Small intestine (tissue), 16 donors: ENCODE data around the gene SI. TPM values are rescaled to one million over a fixed set of nuclear protein-coding genes. Genes with fewer than 3 reads are reported as not detected.

Experiments used
- DNase-seq, 2 donors: peaks; one replicate each; pipeline versions ENCODE4 v3.0.0 to v3.0.0-alpha.2; 2013
- FAIRE-seq: peaks from 2 replicates; lab custom pipeline; 2012; peaks lifted over from hg19 to GRCh38; lab: Jason Lieb, UNC
- H3K27ac ChIP-seq, 3 donors: one replicate each; pipeline ENCODE4 v1.5.1; 2013; ENCODE audit warnings: low read length in 2 of 3, mild to moderate bottlenecking in 2 of 3, control low read depth in 1 of 3, inconsistent platforms in 1 of 3, low read depth in 1 of 3, moderate library complexity in 1 of 3
- H3K27me3 ChIP-seq, 3 donors: one replicate each; pipeline ENCODE4 v1.6.1; 2013; ENCODE audit warnings: low read length in 3 of 3, inconsistent platforms in 1 of 3; ENCODE audit not compliant: control insufficient read depth in 3 of 3, insufficient read depth in 3 of 3
- H3K36me3 ChIP-seq, 3 donors: one replicate each; pipeline ENCODE4 v1.6.1; 2013; ENCODE audit warnings: low read length in 3 of 3, inconsistent platforms in 1 of 3, low read depth in 1 of 3, mild to moderate bottlenecking in 1 of 3, moderate library complexity in 1 of 3; ENCODE audit not compliant: control insufficient read depth in 3 of 3, insufficient read depth in 2 of 3
- H3K4me1 ChIP-seq, 3 donors: one replicate each; pipeline ENCODE4 v1.6.1; 2013; ENCODE audit warnings: low read length in 2 of 3, inconsistent platforms in 1 of 3, low read depth in 1 of 3, mild to moderate bottlenecking in 1 of 3, moderate library complexity in 1 of 3; ENCODE audit not compliant: control insufficient read depth in 3 of 3, insufficient read depth in 2 of 3
- H3K4me3 ChIP-seq, 3 donors: one replicate each; pipeline ENCODE4 v1.5.1; 2013; ENCODE audit warnings: low read length in 3 of 3, control low read depth in 1 of 3, inconsistent platforms in 1 of 3, low read depth in 1 of 3, mild to moderate bottlenecking in 1 of 3, moderate library complexity in 1 of 3
- H3K9me3 ChIP-seq, 2 donors: one replicate each; pipeline ENCODE4 v1.6.1; 2013; ENCODE audit warnings: low read depth in 1 of 2, low read length in 1 of 2; ENCODE audit not compliant: control insufficient read depth in 2 of 2, insufficient read depth in 1 of 2
- WGBS, 3 donors: extraction: QIAGEN DNeasy Blood & Tissue Kit; methylation state at CpG; one replicate each; pipeline ENCODE4 v1.1.7; 2013; 5-methylcytosine and 5-hydroxymethylcytosine counted together
- long read RNA-seq, 10 donors: transcript quantifications; one replicate each; lab custom pipeline, GENCODE V29; 2026
- polyA plus RNA-seq, 4 donors: library from polyadenylated mRNA; stranded (reverse) in 3 of 4; unstranded in 1 of 4; fragments of 200-250 nt in 3 of 4; fragments of 120-200 nt in 1 of 4; gene quantifications; one replicate each; pipeline versions ENCODE4 v1.2.1 to v1.2.3, GENCODE V29; 2013
- donor health status: healthy with polysubstance abuse.
- donor health status: control.
- donor health status: control.
- donor health status: Bipolar disorder and iron deficiency.
- donor health status: healthy.

Gene SI
- polyA plus RNA-seq, result 100 to 1,000 TPM; 156 to 551 (median 192) TPM
- long read RNA-seq, donor 1, result 0 reads
- long read RNA-seq, donor 2, full-length matches to known transcripts, result 12 of 44 reads
- long read RNA-seq, donor 2, partial matches to known transcripts, result 32 of 44 reads
- long read RNA-seq, donor 2, other reads (novel, unspliced or antisense), result 0 of 44 reads
- long read RNA-seq, donor 3, partial matches to known transcripts, result 124 of 124 reads
- long read RNA-seq, donor 3, other reads (novel, unspliced or antisense), result 0 of 124 reads
- long read RNA-seq, donor 4, result 0 reads
- long read RNA-seq, donor 5, partial matches to known transcripts, result 8 of 9 reads
- long read RNA-seq, donor 5, other reads (novel, unspliced or antisense), result 0 of 9 reads
- long read RNA-seq, donor 6, full-length matches to known transcripts, result 16 of 176 reads
- long read RNA-seq, donor 6, partial matches to known transcripts, result 160 of 176 reads
- long read RNA-seq, donor 6, other reads (novel, unspliced or antisense), result 0 of 176 reads
- long read RNA-seq, donor 7, result 0 reads
- long read RNA-seq, donor 8, result 0 reads
- long read RNA-seq, donor 9, full-length matches to known transcripts, result 2 of 19 reads
- long read RNA-seq, donor 9, partial matches to known transcripts, result 17 of 19 reads
- long read RNA-seq, donor 9, other reads (novel, unspliced or antisense), result 0 of 19 reads
- long read RNA-seq, donor 10, full-length matches to known transcripts, result 7 of 28 reads
- long read RNA-seq, donor 10, partial matches to known transcripts, result 21 of 28 reads
- long read RNA-seq, donor 10, other reads (novel, unspliced or antisense), result 0 of 28 reads

DNA sequence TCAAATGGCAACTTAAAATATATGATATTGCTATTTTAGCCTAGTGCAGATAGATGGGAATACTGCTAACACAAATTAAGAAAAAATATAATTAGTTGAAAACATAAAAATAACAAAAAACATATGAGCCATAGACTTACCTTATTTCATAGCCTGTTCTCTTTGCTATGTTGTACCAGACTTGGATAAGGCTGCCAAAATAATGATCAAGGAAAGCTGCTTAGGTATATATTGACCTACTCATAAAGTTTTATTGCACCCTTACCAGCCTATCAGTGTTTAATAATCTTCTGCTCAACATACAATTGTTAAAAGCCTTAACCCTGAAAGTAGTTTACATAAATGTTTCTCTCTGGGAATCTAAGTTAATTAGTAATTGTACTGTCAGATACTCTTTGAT lies at the start of gene SI:
Gene SI (minus strand): TSS at position 204 of the 400 bp plus-strand sequence. CDS start 2,484 bp downstream, outside the sequence.
- DNase-seq (peak; percentile 68 to 92), FAIRE-seq (peak; percentile 95)
- no peaks in the 10 kb centered on the region for H3K9me3 ChIP-seq
- H3K27ac ChIP-seq, result peak within 1 kb of the TSS in 1 of 3 donors; percentile 67
- peak within 1 kb of the TSS in 2 of 3 donors; percentile 61 to 63 for H3K4me3 ChIP-seq
- H3K36me3 ChIP-seq, result no peaks in the 10 kb centered on the region
- peaks cover 0 to 20% (median 0%) of the 10 kb centered on the region in 3 donors for H3K4me1 ChIP-seq
- no peaks in the 10 kb centered on the region for H3K27me3 ChIP-seq

DNA sequence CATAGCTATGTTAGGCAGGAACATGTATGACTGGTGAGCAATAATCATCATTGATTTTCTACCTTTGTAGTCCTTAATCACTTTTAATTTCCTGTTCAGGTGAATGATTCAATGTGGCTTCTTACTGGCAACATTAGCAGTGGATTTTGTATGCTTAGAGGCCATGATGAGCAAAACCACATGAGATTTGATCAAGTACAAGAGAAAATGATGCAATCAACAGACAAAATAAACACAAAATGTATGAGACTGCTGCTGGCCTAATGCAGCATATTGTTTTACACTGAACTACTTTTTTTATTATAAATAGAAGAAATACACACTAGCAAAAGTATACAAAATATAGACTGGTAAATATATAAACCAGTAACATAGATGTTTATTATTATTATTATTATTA lies 47.5 kb upstream of the SI start:
- Histone ChIP-seq H3K36me3 (no peaks in the 10 kb centered on the region), H3K27me3 (no peaks in the 10 kb centered on the region), H3K4me3 (no peak overlapping the region), H3K27ac (no peak overlapping the region), H3K9me3 (peaks cover 0 to 3% of the 10 kb centered on the region in 2 donors), H3K4me1 (peaks cover 0 to 18% (median 8%) of the 10 kb centered on the region in 3 donors)
- FAIRE-seq (no peak), DNase-seq (no peak)

DNA sequence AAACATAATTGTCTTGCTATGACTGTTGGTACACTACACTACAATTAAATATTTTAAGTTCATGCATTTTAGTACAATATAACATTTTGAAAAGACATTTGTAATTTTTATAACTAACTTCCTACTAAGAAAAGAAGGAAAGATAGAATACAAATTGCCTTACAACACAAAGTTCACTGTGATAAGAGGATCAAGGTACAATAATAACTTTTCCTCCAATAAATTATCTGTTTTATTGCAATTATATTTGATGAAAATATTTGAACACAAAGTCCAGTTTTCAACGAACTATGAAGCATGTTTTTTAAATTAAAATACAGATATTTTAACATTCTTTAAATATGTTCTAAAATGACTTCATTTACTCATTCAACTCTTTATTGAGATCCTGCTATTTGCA lies 33.1 kb upstream of the SI start:
- Histone ChIP-seq H3K27me3 (no peaks in the 10 kb centered on the region), H3K9me3 (no peaks in the 10 kb centered on the region), H3K4me1 (peaks cover 0 to 5% (median 2%) of the 10 kb centered on the region in 3 donors), H3K27ac (peak overlapping the region in 1 of 3 donors; percentile 57), H3K4me3 (no peak overlapping the region), H3K36me3 (no peaks in the 10 kb centered on the region)
- FAIRE-seq, result peak; percentile 85
- WGBS, 3 donors, result 4 to 45% (median 33%) methylated on average over 1 of the region's 1 CpG
- peak; percentile 59 to 75 for DNase-seq

DNA sequence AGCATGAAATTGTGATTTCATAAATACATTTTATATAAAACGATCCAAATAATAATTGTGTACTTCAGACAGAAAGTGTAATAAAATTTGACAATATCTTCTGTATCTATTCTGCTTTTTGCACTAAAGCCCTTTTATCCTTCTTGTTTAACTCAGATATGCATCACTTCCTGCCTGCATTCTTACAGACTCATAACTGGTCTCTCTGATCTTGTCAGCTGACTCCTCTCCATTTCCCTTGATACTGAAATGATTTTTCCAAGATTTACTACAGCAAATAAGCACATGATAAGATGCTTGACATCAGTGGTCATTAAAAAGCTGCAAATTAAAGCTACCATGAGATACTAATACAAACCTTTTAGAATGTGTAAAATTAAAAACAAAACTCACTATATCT lies 25.3 kb upstream of the SI start:
- DNase-seq (no peak), FAIRE-seq (no peak)
- Histone ChIP-seq H3K27ac (no peak overlapping the region), H3K27me3 (no peaks in the 10 kb centered on the region), H3K4me3 (no peak overlapping the region), H3K9me3 (no peaks in the 10 kb centered on the region), H3K4me1 (no peaks in the 10 kb centered on the region), H3K36me3 (no peaks in the 10 kb centered on the region)
- WGBS, 3 donors, result 77 to 91% (median 86%) methylated on average over 1 of the region's 1 CpG

DNA sequence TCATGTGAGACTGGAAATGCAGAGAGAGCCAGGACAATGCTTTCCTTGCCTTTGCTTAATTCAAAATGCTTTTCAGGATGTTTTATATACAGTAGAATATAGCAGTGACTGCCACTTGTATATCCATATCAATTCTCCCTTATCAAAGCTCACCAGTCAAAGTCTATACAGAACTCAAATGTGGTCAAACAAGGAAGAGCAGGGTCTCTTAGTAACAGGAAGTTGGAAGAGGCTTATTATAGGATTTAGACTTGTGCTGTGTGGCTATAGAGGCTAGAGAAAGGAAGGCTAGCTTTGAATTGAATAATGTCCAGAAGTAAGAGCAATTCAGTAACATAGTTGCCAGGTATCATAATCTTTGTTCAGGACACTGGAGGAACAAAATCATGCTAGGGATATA lies 4.4 kb upstream of the SI start:
- Histone ChIP-seq H3K4me3 (no peak overlapping the region), H3K27ac (peak overlapping the region in 1 of 3 donors; percentile 64)
- DNase-seq, result peak; percentile 59 to 79

DNA sequence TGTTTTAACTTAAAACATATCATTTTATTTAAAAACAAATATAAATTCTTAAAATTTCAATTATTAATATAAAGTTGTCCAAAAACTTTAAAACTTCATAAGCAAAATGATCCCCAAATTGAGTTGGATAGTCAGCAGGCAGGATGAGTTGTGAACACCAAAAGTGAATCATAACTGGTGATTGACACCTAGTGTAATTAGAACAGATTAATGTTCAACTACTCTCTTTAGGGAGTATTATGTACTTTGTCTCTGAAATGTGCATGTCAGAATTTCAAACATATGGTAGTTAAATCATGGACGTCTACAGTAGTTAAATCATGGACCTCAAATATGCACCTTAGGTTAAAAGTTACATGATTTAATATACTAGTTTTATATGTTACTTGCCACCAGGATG lies 2.9 kb upstream of the SI start:
- FAIRE-seq (peak; percentile 85), DNase-seq (peak; percentile 53 to 63)
- Histone ChIP-seq H3K27ac (peak overlapping the region in 1 of 3 donors; percentile 64), H3K4me3 (no peak overlapping the region), H3K36me3 (no peaks in the 10 kb centered on the region), H3K27me3 (no peaks in the 10 kb centered on the region), H3K4me1 (peaks cover 0 to 21% (median 0%) of the 10 kb centered on the region in 3 donors), H3K9me3 (no peaks in the 10 kb centered on the region)
- WGBS, 3 donors, result 12 to 50% (median 38%) methylated on average over 1 of the region's 1 CpG

More for the DNA sequence above, 4.4 kb upstream of the SI start:
- Histone ChIP-seq H3K4me1 (peaks cover 0 to 21% (median 0%) of the 10 kb centered on the region in 3 donors), H3K27me3 (no peaks in the 10 kb centered on the region), H3K36me3 (no peaks in the 10 kb centered on the region), H3K9me3 (no peaks in the 10 kb centered on the region)
- FAIRE-seq, result no peak

DNA sequence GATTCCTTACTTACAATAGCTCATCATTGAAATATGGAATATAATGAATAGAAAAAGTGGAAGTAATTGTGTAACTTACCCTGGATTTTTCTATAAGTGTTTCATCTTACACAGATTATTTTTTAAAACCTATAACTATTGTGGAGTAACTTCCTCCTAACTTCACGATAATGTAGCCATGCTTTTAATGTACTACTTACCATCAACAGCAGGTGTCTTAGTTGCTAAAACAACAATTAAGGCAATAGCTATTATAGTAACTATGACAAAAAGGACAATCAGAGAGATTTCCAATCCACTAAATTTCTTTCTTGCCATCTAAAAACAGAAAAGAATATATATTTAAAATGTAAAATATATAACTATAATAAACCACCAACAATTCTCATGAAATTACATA lies 2.6 kb downstream of the SI start:
- no peaks in the 10 kb centered on the region for H3K27me3 ChIP-seq
- H3K4me1 ChIP-seq, result peaks cover 0 to 5% (median 0%) of the 10 kb centered on the region in 3 donors
- H3K27ac ChIP-seq, result peak overlapping the region in 2 of 3 donors; percentile 55 to 67
- FAIRE-seq (no peak), DNase-seq (peak; percentile 40 to 56)
- H3K9me3 ChIP-seq, result no peaks in the 10 kb centered on the region
- peak overlapping the region in 2 of 3 donors; percentile 60 to 61 for H3K4me3 ChIP-seq
- WGBS, 3 donors, result 10 to 36% (median 35%) methylated on average over 1 of the region's 1 CpG
- H3K36me3 ChIP-seq, result peaks cover 0 to 5% (median 0%) of the 10 kb centered on the region in 3 donors

DNA sequence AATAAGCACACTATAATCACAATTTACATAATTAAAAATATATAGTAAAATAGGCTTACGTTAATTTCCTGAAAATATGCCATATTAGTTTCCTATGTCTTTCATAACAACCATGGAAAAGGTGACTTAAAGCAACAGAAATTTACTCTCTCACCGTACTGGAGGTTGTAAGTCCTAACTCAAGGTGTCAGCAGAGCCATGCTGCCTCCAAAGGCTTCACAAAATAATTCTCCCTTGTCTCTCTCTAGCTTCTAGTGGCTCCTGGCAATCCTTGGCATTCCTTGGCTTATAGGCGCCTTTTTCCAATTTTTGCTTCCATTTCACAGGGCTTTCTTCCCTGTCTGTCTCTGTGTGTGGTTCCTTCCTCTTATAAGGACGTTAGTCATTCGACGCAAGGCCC lies 7.6 kb downstream of the SI start:
- Histone ChIP-seq H3K27ac (no peak overlapping the region), H3K9me3 (no peaks in the 10 kb centered on the region), H3K4me3 (peak overlapping the region in 1 of 3 donors; percentile 10), H3K36me3 (peaks cover 0 to 7% (median 6%) of the 10 kb centered on the region in 3 donors), H3K27me3 (no peaks in the 10 kb centered on the region), H3K4me1 (peaks cover 0 to 5% (median 0%) of the 10 kb centered on the region in 3 donors)
- DNase-seq (peak; percentile 40 to 45), FAIRE-seq (no peak)
- 49 to 70% (median 62%) methylated on average over 6 of the region's 6 CpGs for WGBS, 3 donors
